HepG2 (cell line): Measurements from ENCODE around the gene TSPAN32. TPM values are rescaled to one million over a fixed set of nuclear protein-coding genes. Genes with fewer than 3 reads are reported as not detected.

Source experiments
- AHDC1 ChIP-seq: sonication (generic); formaldehyde crosslinking; IDR thresholded peaks from 2 replicates; pipeline ENCODE4 v1.5.1; 2020; ENCODE audit warnings: mild to moderate bottlenecking, missing genetic modification reagents, borderline replicate concordance
- ARNT2 ChIP-seq: sonication (generic); formaldehyde crosslinking; IDR thresholded peaks from 2 replicates; pipeline ENCODE4 v1.8.0; 2022; ENCODE audit warnings: mild to moderate bottlenecking, low read depth, missing genetic modification reagents, moderate library complexity
- CERS6 ChIP-seq: sonication (generic); formaldehyde crosslinking; IDR thresholded peaks from 2 replicates; pipeline ENCODE4 v1.5.0; 2020; ENCODE audit warnings: missing genetic modification reagents
- ELF4 ChIP-seq: sonication (generic); formaldehyde crosslinking; IDR thresholded peaks from 2 replicates; pipeline ENCODE4 v1.5.0; 2020; ENCODE audit warnings: missing genetic modification reagents, mild to moderate bottlenecking, moderate library complexity, borderline replicate concordance
- HNF1A ChIP-seq, 2 experiments: sonication (generic) in 1 of 2; formaldehyde crosslinking in 1 of 2; IDR thresholded peaks; 2 replicates each; pipeline versions ENCODE4 v1.4.0 to v1.6.1; 2016 to 2020; ENCODE audit warnings: borderline replicate concordance in 1 of 2, low read depth in 1 of 2, mild to moderate bottlenecking in 1 of 2, missing genetic modification reagents in 1 of 2
- MAFG ChIP-seq: sonication (generic); formaldehyde crosslinking; IDR thresholded peaks from 2 replicates; pipeline ENCODE4 v1.5.1; 2020; ENCODE audit warnings: mild to moderate bottlenecking, missing genetic modification reagents
- SUZ12 ChIP-seq: fragments of 150-350 bp; IDR thresholded peaks from 2 replicates; pipeline ENCODE4 v1.6.1; 2014; ENCODE audit warnings: low read depth, low read length
- TBP ChIP-seq: sonication (generic); formaldehyde crosslinking; IDR thresholded peaks from 2 replicates; pipeline ENCODE4 v1.5.0; 2020; ENCODE audit warnings: missing genetic modification reagents
- THAP9 ChIP-seq: sonication (generic); formaldehyde crosslinking; IDR thresholded peaks from 2 replicates; pipeline ENCODE4; 2020; ENCODE audit warnings: missing genetic modification reagents, mild to moderate bottlenecking, borderline replicate concordance
- ZBTB7B ChIP-seq: sonication (generic); formaldehyde crosslinking; IDR thresholded peaks from 2 replicates; pipeline ENCODE4 v1.4.0; 2020; ENCODE audit warnings: missing genetic modification reagents
- ZFP41 ChIP-seq: sonication (generic); formaldehyde crosslinking; IDR thresholded peaks from 2 replicates; pipeline ENCODE4 v1.4.0; 2020; ENCODE audit warnings: mild to moderate bottlenecking, missing genetic modification reagents, borderline replicate concordance
- ZNF446 ChIP-seq: sonication (generic); formaldehyde crosslinking; IDR thresholded peaks from 2 replicates; pipeline ENCODE4 v1.5.0; 2020; ENCODE audit warnings: mild to moderate bottlenecking, missing genetic modification reagents
- ZNF547 ChIP-seq: sonication (generic); formaldehyde crosslinking; IDR thresholded peaks from 2 replicates; pipeline ENCODE4 v1.5.1; 2020; ENCODE audit warnings: mild to moderate bottlenecking, missing genetic modification reagents
- polyA plus RNA-seq, 8 experiments: library from polyadenylated mRNA; depleted of rRNA in 3 of 8; stranded (reverse) in 7 of 8; unstranded in 1 of 8; fragments of >200 nt; fragmentation: Illumina TruSeq in 4 of 8; extraction: Trizol in 4 of 8; gene quantifications; 2 replicates each; pipeline versions ENCODE4 v1.2.1 to v1.2.3, GENCODE V29; 2011 to 2016; ENCODE audit warnings: low read depth in 4 of 8, missing spikeins in 1 of 8, mixed read lengths in 1 of 8; ENCODE audit not compliant: insufficient read depth in 1 of 8
- total RNA-seq, 5 experiments: library from RNA; depleted of rRNA; stranded (reverse); fragments of >200 nt; fragmentation: Illumina TruSeq; extraction: Trizol; gene quantifications; 2 replicates each; pipeline ENCODE4 v1.2.3, GENCODE V29; 2016; ENCODE audit warnings: low read depth in 1 of 5

The TSPAN32 gene
- total and polyA plus RNA-seq, 2 of the 13 experiments (the other 11 are each of a cell fraction or from before 2014, with no cell fraction given), result 0.09 to 0.70 TPM

GRCh38 chr11:2268729-2269600 is 32.8 kb upstream of the TSPAN32 start (continued):
- TF ChIP-seq THAP9 (0 out of 2 replicates have a peak, but pooled peaks have one; percentile 23), MAFG (CRISPR knock-in tag) (no peak), ARNT2 (CRISPR knock-in tag) (peak; percentile 43; the same call in 1 of the 2 replicates), TBP (CRISPR knock-in tag) (no peak), AHDC1 (no peak), CERS6 (no peak), ZBTB7B (CRISPR knock-in tag) (peak; percentile 81; the same call in 1 of the 2 replicates), ZNF547 (peak; percentile 76), ELF4 (CRISPR knock-in tag) (no peak), ZNF446 (CRISPR knock-in tag) (peak; percentile 59; the same call in 1 of the 2 replicates), HNF1A (IDR thresholded peaks at IDR 0.05; ENCODE audit: low read depth) (no peak), HNF1A (CRISPR knock-in tag; IDR thresholded peaks at IDR 0.05; ENCODE audit: borderline replicate concordance) (peak; percentile 66), SUZ12 (no peak), ZFP41 (no peak)
